Left kidney (tissue), 8 donors: ENCODE measurements around the gene TAS2R31. TPM values are rescaled to one million over a fixed set of nuclear protein-coding genes. Genes with fewer than 3 reads are reported as not detected.
"Not testable (repeated sequence)": the region's sequence is repeated elsewhere in the genome, so short reads cannot be mapped to it uniquely, and the experiment has no call there.

Experiments
- DNase-seq: peaks from one replicate; pipeline ENCODE4 v3.0.0-alpha.2; 2013
- long read RNA-seq, 8 donors: transcript quantifications; one replicate each; lab custom pipeline, GENCODE V29; 2026
- polyA plus RNA-seq: library from polyadenylated mRNA; unstranded; fragments of 120-200 nt; gene quantifications from one replicate; pipeline ENCODE4 v1.2.1, GENCODE V29; 2013; ENCODE audit not compliant: insufficient read length

Gene TAS2R31, protein sequence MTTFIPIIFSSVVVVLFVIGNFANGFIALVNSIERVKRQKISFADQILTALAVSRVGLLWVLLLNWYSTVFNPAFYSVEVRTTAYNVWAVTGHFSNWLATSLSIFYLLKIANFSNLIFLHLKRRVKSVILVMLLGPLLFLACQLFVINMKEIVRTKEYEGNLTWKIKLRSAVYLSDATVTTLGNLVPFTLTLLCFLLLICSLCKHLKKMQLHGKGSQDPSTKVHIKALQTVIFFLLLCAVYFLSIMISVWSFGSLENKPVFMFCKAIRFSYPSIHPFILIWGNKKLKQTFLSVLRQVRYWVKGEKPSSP
- polyA plus RNA-seq: 2.2 TPM
- long read RNA-seq, donor 1: 0 reads
- long read RNA-seq, donor 2, partial matches to known transcripts: 0 of 1 reads
- long read RNA-seq, donor 2, other reads (novel, unspliced or antisense): 0 of 1 reads
- long read RNA-seq, donor 3, partial matches to known transcripts: 0 of 1 reads
- long read RNA-seq, donor 3, other reads (novel, unspliced or antisense): 0 of 1 reads
- long read RNA-seq, donor 4: 0 reads
- long read RNA-seq, donor 5, partial matches to known transcripts: 0 of 2 reads
- long read RNA-seq, donor 5, other reads (novel, unspliced or antisense): 0 of 2 reads
- long read RNA-seq, donor 6, partial matches to known transcripts: 0 of 1 reads
- long read RNA-seq, donor 6, other reads (novel, unspliced or antisense): 0 of 1 reads
- long read RNA-seq, donor 7: 0 reads
- long read RNA-seq, donor 8: 0 reads

DNA sequence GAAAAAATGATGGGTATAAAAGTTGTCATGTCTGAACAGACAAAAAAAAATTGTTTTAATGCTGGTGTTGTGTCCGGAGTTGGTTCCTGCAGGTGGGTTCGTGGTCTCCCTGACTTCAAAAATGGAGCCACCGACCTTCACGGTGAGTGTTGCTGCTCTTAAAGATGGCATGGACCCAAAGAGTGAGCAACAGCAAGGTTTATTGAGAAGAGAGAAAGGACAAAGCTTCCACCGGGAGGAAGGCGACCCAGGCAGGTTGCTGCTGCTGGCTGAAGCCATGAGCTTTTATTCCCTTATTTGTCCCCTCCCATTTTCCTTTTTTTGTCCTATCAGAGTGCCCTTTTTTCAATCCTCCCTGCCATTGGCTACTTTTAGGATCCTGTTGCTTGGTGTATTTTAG, at the start of gene TAS2R31:
Gene TAS2R31 (minus strand): TSS at position 101 of the 400 bp plus-strand sequence. CDS start 72 bp downstream, at position 29.
- no peak for DNase-seq

DNA sequence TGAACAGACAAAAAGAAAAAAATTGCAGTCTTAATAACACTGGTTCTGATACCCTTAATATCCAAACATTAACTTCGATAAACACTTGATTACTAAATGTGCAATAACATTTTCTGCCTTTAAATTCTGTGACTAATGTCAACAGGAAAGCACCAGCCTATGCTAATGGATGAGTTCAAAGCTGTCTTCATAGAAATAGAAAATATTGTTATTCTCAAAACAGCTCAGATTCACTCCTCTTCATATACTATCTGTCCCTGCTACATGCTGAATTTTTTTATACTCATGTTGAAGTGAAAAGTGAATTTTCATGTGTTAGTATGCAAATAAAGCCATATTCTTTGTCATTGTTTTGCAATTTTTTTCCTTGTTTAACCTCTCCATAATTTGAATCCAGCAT, 47.0 kb upstream of the TAS2R31 start:
- no peak for DNase-seq

DNA sequence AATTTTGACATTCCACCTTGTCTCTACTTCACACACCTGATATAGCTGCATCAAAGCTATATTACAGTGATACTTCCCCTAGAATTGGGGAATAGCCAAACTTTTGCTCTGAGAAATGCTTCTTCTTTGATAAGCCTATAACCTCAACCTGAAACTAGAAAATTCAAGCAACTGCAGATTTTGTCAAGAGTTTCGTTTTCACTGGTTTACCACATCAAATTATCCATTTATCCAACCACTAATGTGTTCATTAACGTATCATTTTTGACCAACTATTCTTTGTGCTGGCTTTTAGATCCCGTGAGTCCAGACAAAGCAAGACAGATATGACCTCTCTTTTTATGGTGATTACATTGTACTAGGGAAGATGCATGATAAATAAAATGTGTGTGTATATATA, 44.4 kb upstream of the TAS2R31 start:
- DNase-seq: no peak

DNA sequence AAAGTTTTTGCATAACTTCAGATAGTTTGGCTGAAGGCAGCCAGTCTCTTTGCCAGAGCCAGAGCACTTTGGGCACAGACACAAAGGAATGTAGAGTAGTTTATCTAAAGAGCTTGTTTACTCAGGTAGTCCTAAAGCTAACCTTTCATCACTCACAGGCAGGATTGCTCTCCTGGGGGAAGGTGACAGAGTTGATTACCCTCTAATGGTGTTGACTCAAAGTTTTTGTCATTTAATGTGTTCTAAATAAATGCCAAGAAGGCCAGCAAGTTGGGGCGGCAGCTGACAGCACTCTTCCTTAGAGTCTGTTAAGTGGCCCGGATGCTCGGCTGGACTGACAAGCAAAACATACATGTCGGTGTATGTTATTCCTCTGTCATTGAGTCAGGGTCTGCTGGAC, 40.2 kb upstream of the TAS2R31 start:
- DNase-seq: no peak

DNA sequence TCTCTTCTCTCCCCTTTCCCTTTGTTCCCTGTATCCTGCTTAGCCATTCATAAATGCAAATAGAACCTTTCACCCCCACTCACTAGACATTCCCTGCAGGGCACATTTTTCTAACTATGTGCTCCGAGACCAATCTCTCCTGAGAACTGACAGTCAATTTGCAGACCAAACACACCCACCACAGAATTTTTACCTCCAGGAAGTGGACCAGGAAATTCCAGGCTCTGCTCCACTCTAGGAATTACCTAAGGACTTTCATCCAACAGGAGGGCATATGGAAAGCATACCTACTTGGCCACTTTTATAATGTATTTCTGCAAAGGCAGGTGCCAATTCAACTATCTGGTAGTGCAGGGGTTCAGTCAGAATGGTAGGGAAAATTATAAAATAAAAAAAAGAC, 39.8 kb upstream of the TAS2R31 start:
- no peak for DNase-seq

DNA sequence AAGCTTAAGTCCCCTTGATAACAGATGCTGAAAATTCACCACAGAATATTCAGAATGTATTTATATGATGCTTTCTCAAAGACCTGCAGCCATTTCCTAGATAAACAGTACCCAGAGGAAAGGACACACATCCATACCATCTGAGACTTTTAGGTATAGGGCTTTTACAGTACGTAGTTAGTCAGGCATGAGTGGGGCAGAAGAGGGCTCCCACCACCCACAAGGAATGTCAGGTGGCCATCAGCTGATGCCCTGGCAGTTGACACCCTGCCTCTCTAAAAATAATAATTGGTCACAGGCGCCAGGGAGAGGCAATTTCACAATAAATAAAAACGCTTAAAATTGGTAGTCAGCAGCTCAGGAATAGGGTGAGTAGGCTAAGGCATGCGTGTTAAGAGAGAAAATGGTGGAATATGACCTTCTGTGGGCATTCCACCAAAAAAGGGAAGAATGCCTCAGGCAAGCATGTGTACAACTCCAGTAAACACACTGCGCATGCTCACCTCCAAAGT, 38.7 kb upstream of the TAS2R31 start:
- no peak for DNase-seq

DNA sequence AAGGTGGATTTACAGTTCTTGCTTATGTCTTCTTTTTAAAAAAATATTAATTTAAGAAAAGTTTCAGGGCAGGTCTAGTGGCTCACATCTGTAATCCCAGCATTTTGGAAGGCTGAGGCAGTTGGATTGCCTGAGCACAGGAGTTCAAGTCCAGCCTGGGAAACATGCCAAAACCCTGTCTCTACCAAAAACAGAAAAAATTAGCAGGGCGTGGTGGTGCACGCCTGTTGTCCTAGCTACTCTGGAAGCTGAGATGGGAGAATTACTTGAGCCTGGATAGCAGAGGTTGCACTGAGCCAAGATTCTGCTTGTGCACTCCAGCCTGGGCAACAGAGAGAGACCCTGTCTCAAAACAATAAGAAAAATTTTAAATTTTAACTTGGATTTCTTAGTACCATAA, 36.3 kb upstream of the TAS2R31 start:
- DNase-seq: no peak

DNA sequence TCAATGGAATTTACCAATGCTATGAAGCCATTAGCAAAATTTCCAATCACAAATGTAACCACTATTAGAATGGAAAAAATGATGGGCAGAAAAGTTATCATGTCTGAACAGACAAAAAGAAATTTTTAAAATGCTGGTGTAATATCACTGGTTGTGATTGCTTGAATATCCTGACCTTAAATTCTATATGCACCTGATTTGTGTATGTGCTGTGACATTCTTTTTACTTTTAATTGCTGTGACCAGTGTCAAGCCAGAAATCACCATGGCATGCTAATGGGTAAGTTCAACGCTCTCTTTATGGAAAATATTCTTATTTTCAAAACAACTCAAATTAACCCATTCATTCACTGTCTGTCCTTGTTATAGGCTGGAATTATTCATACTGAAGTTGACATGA, 31.0 kb upstream of the TAS2R31 start, which contains the start of gene TAS2R46:
Gene TAS2R46 (minus strand): TSS at position 101 of the 400 bp plus-strand sequence. CDS start 0 bp downstream, at position 101.
- DNase-seq: not testable (repeated sequence)

DNA sequence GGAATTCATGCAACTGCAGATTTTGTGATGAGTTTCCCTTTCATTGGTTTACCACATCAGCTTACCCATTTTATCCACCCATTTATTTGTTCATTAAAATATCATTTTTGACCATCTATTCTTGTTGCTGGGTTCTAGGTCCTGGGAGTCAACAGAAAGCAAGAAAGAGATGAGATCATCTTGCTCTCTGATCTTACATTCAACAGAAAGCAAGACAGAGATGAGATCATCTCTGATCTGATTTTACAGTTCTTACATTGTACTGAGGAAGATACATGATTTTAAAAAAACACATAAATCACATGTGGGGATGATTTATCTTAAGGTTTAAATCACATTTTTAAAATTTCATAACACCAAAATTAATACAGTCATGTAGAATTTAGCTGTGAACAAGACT, 28.6 kb upstream of the TAS2R31 start:
- DNase-seq: no peak

DNA sequence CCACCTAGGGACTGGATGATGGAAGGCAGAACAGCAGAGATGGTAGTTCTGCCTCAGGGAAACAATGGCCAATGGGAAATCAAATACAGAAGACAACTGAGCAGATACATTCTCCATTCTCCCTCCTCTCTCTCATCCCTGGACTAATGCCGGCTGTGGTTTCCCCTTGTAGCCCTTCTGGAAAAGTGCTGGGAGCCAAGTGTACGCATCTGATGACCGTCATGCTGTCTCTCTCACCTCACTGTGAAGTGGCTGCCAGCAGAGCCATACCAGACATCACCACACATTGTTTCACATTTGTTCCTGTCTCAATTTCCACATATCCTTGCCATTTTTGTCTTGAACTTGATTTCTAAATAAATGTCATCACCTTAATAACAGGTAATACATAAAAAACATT, 27.8 kb upstream of the TAS2R31 start:
- DNase-seq: no peak

DNA sequence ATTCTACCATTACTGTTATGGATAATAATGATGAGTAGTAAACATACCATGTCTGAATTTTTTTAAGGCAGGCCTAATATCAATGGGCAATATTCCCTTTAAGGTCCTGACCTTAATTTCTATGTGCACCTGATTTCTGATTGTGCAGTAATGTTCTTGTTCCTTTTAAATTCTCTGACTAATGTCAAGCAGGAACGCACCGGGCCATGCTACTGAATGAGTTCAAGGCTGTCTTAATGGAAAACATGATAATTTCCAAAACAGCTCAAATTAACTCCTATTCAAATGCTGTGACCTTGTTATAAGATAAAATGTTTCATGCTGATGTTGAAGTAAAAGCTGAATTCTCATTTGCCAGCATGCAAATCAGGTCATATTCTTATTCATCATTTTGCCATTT, 24.1 kb upstream of the TAS2R31 start:
- no peak for DNase-seq

DNA sequence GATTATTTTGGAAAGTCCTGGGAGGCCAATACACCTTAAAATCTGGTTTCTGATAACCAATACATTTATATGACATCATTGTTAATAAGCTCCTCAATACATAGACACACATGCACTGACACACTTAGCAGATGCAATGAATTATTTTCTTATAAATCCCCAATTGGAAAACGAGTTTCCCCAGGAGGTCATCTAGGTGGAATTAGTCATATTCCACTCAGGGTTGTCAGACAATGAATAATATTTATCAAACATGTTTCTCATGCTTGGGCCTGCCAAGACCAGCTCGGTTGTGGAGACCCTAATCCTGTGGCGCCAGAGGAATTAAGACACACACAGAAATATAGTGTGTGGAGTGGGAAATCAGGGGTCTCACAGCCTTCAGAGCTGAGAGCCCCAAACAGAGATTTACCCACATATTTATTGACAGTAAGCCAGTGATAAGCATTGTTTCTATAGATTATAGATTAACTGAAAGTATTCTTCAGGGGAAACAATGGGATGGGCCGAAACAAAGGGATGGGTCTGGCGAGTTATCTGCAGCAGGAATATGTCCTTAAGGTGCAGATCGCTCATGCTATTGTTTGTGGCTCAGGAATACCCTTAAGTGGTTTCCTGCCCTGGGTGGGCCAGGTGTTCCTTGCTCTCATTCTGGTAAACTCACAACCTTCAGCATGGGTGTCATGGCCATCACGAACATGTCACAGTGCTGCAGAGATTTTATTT, 18.8 kb upstream of the TAS2R31 start:
- not testable (repeated sequence) for DNase-seq

DNA sequence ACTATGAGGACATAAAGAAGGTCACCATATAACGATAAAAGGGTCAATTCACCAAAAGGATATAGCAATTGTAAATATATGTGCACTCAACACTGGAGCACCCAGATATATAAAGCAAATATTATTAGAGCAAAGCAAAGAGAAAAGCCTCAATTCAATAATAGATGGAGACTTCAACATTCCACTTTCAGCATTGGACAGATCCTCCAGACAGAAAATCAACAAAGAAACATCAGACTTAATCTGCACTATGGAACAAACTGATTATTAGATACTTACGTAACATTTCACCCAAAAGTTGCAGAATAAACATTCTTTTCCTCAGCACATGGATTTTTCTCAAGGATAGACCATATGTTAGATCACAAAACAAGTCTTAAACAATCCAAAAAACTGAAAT, 10.2 kb upstream of the TAS2R31 start:
- DNase-seq: not testable (repeated sequence)

DNA sequence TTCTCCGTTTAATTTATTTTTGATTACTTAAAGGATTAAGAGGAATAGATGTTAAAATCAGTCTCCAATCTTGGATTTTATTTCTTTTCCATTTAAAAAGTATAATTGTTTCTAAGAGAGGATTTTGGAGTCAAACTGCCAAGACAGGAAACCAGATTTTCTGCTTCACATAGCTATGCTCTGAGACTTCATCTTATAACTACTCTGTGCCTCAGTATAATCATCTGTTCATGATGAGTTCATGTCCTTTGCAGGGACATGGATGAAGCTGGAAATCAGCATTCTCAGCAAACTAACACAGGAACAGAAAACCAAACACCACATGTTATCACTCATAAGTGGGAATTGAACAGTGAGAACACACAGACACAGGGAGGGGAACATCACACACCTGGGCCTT, 9.0 kb upstream of the TAS2R31 start:
- no peak for DNase-seq

DNA sequence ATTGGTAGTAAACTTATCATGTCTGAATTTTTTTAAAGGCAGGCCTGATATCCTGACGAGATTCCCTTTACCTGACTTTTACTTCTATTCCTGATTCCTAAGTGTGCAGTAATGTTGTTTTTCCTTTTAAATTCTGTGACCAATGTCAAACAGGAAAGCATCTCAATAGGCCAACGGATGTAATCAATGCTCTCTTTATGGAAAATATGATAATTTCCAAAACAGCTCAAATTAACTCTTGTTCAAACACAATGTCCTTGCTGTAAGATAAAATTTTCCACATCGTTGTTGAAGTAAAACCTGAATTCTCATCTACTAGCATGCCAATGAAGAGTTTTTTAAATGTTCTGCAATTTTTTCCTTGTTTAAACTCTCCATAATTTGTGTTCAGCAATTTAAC, 8.0 kb upstream of the TAS2R31 start:
- DNase-seq: no peak

DNA sequence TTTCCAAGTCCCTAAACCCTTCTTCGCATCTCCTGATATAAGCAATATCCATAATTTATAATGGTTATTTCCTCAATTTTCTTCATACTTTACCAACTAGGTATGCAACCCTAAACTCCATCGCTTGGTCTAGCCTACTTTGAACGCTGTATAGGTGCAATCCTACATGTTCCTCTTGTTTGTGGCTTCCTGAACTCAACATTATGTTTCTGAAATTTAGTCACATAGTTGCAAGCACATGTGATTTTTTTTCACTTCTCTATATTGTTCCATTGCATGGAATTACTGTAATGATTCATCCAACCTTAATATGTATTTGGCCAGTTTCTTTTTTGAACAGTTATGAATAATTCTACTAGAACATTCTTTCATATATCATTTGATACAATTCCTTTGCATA, 2.8 kb upstream of the TAS2R31 start:
- DNase-seq: not testable (repeated sequence)

DNA sequence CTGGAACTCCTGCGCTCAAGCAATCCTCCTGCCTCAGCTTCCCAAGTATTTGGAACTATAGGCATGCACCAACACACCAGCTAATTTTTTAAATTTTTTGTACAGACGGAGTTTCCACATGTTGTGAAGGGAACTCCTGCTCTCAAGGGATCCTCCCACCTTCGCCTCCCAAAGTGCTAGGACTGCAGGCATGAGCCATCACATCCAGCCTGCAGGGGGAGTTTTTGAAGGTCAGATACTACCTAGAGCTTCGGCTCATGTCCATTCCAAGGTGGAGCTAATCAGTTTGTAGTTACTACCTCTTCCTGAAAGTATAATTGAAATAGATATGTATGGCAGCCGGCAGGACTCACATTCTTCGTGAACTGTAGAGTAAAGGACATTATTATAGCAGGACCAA, 5.1 kb downstream of the TAS2R31 start:
- DNase-seq: no peak

DNA sequence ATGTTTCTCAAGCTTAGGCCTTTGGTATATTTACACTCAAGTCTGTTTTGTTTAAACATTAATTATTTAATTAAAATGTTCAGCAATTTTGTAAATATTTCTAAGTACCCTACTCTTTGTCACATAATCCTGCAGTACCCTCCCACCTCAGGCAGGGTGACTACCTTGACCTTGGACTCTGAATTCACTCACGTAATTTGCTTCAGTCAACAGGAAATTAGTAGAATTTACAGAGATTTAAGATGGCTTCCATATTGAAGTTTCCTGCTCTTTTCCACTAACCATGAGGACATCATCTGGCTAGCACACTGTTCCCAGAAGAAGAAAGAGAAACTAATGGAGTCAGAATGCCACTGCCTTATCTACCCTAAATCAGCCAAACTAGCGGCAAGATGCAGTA, 7.8 kb downstream of the TAS2R31 start:
- DNase-seq: no peak

DNA sequence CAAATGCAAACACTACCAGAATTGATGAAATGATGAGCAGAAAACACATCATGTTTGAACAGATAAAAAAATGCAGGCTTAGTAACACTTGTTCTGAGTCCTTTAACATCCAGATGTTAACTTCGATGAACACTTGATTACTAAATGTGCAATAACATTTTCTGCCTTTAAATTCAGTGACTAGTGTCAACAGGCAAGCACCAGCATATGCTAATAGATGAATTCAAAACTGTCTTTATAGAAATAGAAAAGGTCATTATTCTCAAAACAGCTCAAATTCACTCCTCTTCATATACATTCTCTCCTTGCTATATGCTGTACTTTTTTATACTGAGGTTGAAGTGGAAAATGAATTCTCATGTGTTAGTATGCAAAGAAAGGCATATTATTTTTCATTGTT, 8.7 kb downstream of the TAS2R31 start, which contains the start of gene TAS2R19:
Gene TAS2R19 (minus strand): TSS at position 101 of the 400 bp plus-strand sequence. CDS start 49 bp downstream, at position 52.
- no peak for DNase-seq

DNA sequence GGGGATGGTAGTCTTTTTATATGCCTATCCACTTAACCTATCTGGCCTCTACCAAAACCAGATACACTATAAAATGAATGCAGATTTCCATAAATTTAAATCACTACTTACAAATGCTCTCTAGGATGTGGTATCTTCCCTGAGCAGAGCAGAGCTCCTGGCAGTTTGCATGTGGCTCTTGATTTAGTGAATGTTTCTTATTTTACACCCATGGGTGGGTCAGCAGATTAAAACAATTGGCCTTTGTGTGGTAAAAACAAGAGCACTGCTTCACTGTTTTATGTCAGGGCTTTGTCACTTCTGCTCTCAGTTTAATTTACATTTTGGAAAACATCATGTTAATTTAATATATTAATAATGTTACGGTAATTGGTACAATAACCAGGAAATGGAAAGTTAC, 14.3 kb downstream of the TAS2R31 start:
- no peak for DNase-seq

DNA sequence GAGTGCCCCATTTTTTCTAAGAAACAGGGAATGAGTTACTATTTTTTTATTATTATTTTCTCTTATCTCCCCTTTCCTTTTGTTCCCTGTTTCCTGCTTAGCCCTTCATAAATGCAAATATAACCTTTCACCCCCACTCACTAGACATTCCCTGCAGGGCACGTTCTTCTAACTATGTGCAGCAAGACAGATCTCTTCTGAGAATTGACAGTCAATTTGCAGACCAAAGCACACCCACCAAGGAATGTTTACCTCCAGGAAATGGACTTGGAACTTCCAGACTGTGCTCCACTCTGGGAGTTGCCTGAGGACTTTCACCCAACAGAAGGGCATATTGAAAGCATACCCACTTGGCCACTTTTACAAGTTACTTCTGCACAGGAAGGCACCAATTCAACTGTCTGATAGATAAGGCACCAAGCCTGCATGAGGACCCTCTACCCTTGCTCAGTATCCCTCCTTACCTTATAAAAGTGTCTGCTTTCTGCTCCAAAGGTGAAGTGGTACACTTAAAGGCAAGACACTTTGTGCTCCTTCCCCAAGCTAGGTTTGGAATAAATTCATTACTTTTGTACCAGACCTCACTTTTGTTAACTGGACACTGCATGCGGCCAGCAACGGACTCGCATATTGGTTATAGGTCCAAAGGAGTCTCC, 15.3 kb downstream of the TAS2R31 start:
- DNase-seq: no peak

DNA sequence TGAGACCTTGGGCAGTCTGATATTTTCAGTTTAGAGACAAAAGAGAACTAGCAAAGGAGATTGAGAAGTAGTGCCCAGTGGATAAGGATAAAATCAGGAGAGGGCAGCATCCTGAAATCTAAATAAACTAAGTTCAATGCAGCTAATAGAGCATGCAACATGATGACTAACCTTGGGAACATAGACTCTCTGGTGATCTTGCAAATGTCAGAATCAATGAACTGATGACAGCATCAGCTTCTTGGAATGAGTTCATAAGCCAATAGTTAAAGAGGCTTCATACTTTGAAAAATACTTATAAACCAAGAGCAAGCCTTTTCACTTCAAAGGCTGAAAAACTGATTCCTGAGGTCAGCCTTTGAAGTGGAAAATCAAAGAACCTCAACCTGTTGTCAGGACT, 17.0 kb downstream of the TAS2R31 start:
- no peak for DNase-seq
